Measurements from ENCODE around the gene ELOVL5.

Gene ELOVL5

DNA sequence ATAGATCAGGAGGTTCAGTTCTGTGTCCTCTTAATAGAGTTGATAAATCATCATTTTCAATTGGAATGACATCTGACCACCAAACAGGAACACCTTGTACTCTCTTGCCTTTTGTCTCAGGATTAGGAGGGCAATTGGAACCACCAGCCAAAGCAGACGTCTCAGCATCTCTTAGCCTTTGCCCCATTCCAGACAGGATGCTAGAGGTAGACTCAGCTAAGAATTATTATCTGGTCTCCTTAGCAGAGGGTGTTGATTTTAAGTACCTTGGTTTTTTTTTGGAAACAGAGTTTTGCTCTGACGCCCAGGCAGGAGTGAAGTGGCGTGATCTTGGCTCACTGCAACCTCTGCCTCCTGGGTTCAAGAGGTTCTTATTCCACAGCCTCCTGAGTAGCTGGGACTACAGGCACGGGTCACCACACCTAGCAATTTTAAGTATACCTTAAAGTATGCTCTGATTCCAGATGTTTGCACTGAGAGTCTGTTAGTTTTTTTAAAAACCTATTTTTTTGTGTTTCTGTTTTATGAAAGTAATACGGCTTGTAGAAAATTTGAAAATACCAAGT is 28.0 kb upstream of the ELOVL5 start:
- Histone ChIP-seq H3K27me3 (ENCODE audit: low read depth, low read length) (no peaks in the 10 kb centered on the region), H3K27ac (ENCODE audit: low read length) (no peak overlapping the region), H3K9me3 (ENCODE audit: control insufficient read depth in 1 of 2, low read length in 2 of 2) (no peaks in the 10 kb centered on the region), H3K4me3 (ENCODE audit: low read depth in 1 of 2, low read length in 2 of 2) (no peak overlapping the region), H3K36me3 (ENCODE audit: control insufficient read depth in 1 of 2, insufficient read depth in 2 of 2, low read length in 2 of 2) (no peaks in the 10 kb centered on the region), H3K4me1 (ENCODE audit: control insufficient read depth in 1 of 2, insufficient read depth in 2 of 2, low read length in 2 of 2) (no peaks in the 10 kb centered on the region)

DNA sequence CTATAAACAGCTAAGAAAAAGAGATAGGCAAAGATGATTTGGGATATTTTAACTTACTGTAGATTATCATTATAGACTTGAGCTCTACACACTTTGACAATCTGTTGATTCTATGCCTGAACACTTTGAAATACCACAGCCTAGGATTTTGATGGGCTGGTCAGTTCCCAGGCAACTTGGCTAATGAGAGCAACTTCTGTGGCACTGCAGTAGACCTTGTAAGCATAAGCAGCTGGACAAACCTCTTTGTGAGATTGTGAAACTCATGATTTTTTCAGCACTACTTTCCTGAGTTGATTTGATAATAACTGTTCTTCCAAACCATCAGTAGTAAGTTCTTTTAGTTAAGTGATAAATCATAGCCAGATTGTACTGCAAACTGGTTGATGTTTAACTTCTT is 27.1 kb upstream of the ELOVL5 start:
- no peaks in the 10 kb centered on the region for H3K36me3 ChIP-seq (ENCODE audit: control insufficient read depth in 1 of 2, insufficient read depth in 2 of 2, low read length in 2 of 2)
- H3K27ac ChIP-seq (ENCODE audit: low read length), result no peak overlapping the region
- H3K4me1 ChIP-seq (ENCODE audit: control insufficient read depth in 1 of 2, insufficient read depth in 2 of 2, low read length in 2 of 2), result no peaks in the 10 kb centered on the region
- no peaks in the 10 kb centered on the region for H3K27me3 ChIP-seq (ENCODE audit: low read depth, low read length)
- no peaks in the 10 kb centered on the region for H3K9me3 ChIP-seq (ENCODE audit: control insufficient read depth in 1 of 2, low read length in 2 of 2)
- H3K4me3 ChIP-seq (ENCODE audit: low read depth in 1 of 2, low read length in 2 of 2), result no peak overlapping the region

DNA sequence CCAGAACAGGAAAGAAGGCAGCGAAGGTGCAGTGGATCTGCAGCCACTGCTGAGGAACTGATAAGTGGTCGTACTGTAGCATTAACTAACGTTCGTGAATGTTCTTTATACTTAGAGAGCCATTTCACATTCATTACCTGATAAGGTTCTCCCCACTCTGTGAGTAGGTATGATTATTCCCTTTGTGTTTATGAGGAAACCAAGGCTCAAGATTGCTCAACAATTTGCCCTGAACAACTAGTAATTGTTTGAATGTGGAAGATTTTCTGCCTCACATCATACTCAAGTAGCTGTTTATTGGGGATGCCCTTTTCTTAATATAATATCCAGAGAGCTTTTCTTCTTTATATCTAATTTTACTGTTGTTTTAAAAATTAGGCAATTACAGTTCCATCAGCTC is 24.9 kb upstream of the ELOVL5 start:
- no peaks in the 10 kb centered on the region for H3K4me1 ChIP-seq (ENCODE audit: control insufficient read depth in 1 of 2, insufficient read depth in 2 of 2, low read length in 2 of 2)
- H3K9me3 ChIP-seq (ENCODE audit: control insufficient read depth in 1 of 2, low read length in 2 of 2), result no peaks in the 10 kb centered on the region
- no peaks in the 10 kb centered on the region for H3K36me3 ChIP-seq (ENCODE audit: control insufficient read depth in 1 of 2, insufficient read depth in 2 of 2, low read length in 2 of 2)
- H3K27me3 ChIP-seq (ENCODE audit: low read depth, low read length), result no peaks in the 10 kb centered on the region
- no peak overlapping the region for H3K4me3 ChIP-seq (ENCODE audit: low read depth in 1 of 2, low read length in 2 of 2)
- no peak overlapping the region for H3K27ac ChIP-seq (ENCODE audit: low read length)

DNA sequence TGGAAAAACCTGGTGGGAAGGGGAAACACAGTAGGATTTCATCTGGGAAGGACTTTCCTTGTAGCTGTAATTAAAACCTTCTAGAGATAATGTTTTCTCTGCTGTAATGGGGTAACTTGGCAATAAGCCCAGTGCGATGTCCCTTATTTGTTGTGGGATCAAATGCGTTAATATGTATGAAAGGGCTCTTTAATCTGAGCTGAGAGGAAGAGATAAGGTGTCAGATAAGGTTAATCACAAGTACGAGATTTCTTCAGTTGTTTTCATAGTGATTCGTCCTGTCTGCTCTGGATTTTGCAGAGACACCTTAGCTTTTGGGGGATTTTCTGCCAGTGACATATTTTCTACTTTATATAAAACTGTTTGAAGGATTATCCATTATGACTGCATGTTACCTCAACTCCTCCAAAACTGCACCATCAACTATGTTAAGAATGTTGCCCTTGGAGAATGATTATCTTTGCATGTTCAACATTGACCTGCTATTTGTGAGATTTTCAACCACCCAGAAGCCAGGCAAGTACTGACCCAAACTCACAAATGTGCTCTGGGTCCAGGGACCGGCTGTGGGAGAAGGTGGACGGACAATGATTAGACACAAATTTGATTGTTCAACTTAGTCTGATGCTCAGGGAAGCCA is 21.2 kb upstream of the ELOVL5 start:
- H3K4me3 ChIP-seq (ENCODE audit: low read depth in 1 of 2, low read length in 2 of 2), result no peak overlapping the region
- H3K27me3 ChIP-seq (ENCODE audit: low read depth, low read length), result no peaks in the 10 kb centered on the region
- H3K9me3 ChIP-seq (ENCODE audit: control insufficient read depth in 1 of 2, low read length in 2 of 2), result no peaks in the 10 kb centered on the region
- H3K4me1 ChIP-seq (ENCODE audit: control insufficient read depth in 1 of 2, insufficient read depth in 2 of 2, low read length in 2 of 2), result no peaks in the 10 kb centered on the region
- H3K36me3 ChIP-seq (ENCODE audit: control insufficient read depth in 1 of 2, insufficient read depth in 2 of 2, low read length in 2 of 2), result no peaks in the 10 kb centered on the region
- H3K27ac ChIP-seq (ENCODE audit: low read length), result no peak overlapping the region

GRCh38 chr6:53369051-53369450 is 20.3 kb upstream of the ELOVL5 start:
- Histone ChIP-seq H3K27ac (ENCODE audit: low read length) (no peak overlapping the region), H3K36me3 (ENCODE audit: control insufficient read depth in 1 of 2, insufficient read depth in 2 of 2, low read length in 2 of 2) (no peaks in the 10 kb centered on the region), H3K4me3 (ENCODE audit: low read depth in 1 of 2, low read length in 2 of 2) (no peak overlapping the region), H3K4me1 (ENCODE audit: control insufficient read depth in 1 of 2, insufficient read depth in 2 of 2, low read length in 2 of 2) (no peaks in the 10 kb centered on the region), H3K27me3 (ENCODE audit: low read depth, low read length) (no peaks in the 10 kb centered on the region), H3K9me3 (ENCODE audit: control insufficient read depth in 1 of 2, low read length in 2 of 2) (no peaks in the 10 kb centered on the region)

DNA sequence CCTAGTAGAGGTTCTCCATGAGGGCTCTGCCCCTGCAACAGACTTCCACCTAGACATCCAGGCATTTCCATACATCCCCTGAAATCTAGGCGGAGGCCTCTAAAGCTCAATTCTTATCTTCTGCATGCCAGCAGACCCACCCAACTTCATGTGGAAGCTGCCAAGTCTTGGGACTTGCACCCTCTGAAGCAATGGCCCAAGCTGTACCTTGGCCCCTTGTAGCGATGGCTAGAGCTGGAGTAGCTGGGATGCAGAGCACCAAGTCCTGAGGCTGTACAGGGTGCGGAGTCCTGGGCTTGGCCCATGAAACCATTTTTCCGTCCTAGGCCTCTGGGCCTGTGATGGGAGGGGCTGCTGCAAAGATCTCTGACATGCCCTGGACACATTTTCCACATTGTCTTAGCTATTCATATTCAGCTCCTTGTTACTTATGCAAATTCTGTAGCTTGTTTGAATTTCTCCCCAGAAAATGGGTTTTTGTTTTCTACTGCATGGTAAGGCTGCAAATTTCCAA is 17.4 kb upstream of the ELOVL5 start:
- no peaks in the 10 kb centered on the region for H3K9me3 ChIP-seq (ENCODE audit: control insufficient read depth in 1 of 2, low read length in 2 of 2)
- H3K4me1 ChIP-seq (ENCODE audit: control insufficient read depth in 1 of 2, insufficient read depth in 2 of 2, low read length in 2 of 2), result no peaks in the 10 kb centered on the region
- no peaks in the 10 kb centered on the region for H3K36me3 ChIP-seq (ENCODE audit: control insufficient read depth in 1 of 2, insufficient read depth in 2 of 2, low read length in 2 of 2)

DNA sequence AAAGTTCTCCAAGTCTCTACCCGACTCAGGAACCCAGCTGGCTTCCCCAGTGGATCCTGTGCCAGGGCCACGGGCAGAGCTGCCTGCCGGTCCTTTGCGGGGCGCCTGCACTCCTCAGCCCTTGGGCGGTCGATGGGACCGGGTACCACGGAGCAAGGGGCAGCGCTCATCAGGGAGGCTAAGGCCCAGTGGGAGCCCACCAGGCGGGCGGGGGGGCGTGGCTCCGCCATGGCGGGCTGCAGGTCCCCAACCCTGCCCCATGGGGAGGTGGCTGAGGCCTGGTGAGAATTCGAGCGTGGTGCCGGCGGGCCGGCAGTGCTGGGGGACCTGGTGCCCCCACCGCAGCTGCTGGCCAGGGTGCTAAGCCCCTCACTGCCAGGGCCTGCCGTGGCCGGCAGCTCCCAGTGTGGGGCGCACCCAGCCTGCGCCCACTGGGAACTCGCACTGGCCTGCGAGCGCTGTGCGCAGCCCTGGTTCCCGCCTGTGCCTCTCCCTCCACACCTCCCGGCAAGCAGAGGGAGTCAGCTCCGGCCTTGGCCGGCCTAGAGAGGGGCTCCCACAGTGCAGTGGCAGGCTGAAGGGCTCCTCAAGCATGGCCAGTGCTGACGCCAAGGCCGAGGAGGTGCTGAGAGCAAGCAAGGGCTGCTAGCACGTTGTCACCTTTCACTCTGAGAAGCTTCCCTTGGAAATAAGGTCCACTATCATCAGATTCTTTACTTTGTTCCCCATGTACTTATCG is 14.8 kb upstream of the ELOVL5 start:
- peaks cover 0 to 2% of the 10 kb centered on the region in 2 donors for H3K4me1 ChIP-seq (ENCODE audit: control insufficient read depth in 1 of 2, insufficient read depth in 2 of 2, low read length in 2 of 2)
- no peaks in the 10 kb centered on the region for H3K36me3 ChIP-seq (ENCODE audit: control insufficient read depth in 1 of 2, insufficient read depth in 2 of 2, low read length in 2 of 2)
- no peak overlapping the region for H3K27ac ChIP-seq (ENCODE audit: low read length)
- no peaks in the 10 kb centered on the region for H3K27me3 ChIP-seq (ENCODE audit: low read depth, low read length)
- no peaks in the 10 kb centered on the region for H3K9me3 ChIP-seq (ENCODE audit: control insufficient read depth in 1 of 2, low read length in 2 of 2)
- no peak overlapping the region for H3K4me3 ChIP-seq (ENCODE audit: low read depth in 1 of 2, low read length in 2 of 2)

More for the DNA sequence above, 17.4 kb upstream of the ELOVL5 start:
- H3K27me3 ChIP-seq (ENCODE audit: low read depth, low read length), result no peaks in the 10 kb centered on the region
- H3K27ac ChIP-seq (ENCODE audit: low read length), result no peak overlapping the region
- no peak overlapping the region for H3K4me3 ChIP-seq (ENCODE audit: low read depth in 1 of 2, low read length in 2 of 2)

- H3K4me3 ChIP-seq (ENCODE audit: low read depth in 1 of 2, low read length in 2 of 2), result no peak overlapping the region
- H3K36me3 ChIP-seq (ENCODE audit: control insufficient read depth in 1 of 2, insufficient read depth in 2 of 2, low read length in 2 of 2), result no peaks in the 10 kb centered on the region
- no peak overlapping the region for H3K27ac ChIP-seq (ENCODE audit: low read length)
- H3K27me3 ChIP-seq (ENCODE audit: low read depth, low read length), result no peaks in the 10 kb centered on the region
- H3K4me1 ChIP-seq (ENCODE audit: control insufficient read depth in 1 of 2, insufficient read depth in 2 of 2, low read length in 2 of 2), result peaks cover 0 to 5% of the 10 kb centered on the region in 2 donors
- H3K9me3 ChIP-seq (ENCODE audit: control insufficient read depth in 1 of 2, low read length in 2 of 2), result no peaks in the 10 kb centered on the region
Measured at GRCh38 chr6:53361549-53362031, 12.8 kb upstream of the ELOVL5 start.

GRCh38 chr6:53360093-53360912 is 11.6 kb upstream of the ELOVL5 start:
- H3K9me3 ChIP-seq (ENCODE audit: control insufficient read depth in 1 of 2, low read length in 2 of 2), result no peaks in the 10 kb centered on the region
- H3K4me3 ChIP-seq (ENCODE audit: low read depth in 1 of 2, low read length in 2 of 2), result peak overlapping the region; percentile 64 to 73
- H3K27me3 ChIP-seq (ENCODE audit: low read depth, low read length), result no peaks in the 10 kb centered on the region
- H3K4me1 ChIP-seq (ENCODE audit: control insufficient read depth in 1 of 2, insufficient read depth in 2 of 2, low read length in 2 of 2), result peaks cover 0 to 5% of the 10 kb centered on the region in 2 donors
- H3K36me3 ChIP-seq (ENCODE audit: control insufficient read depth in 1 of 2, insufficient read depth in 2 of 2, low read length in 2 of 2), result no peaks in the 10 kb centered on the region
- H3K27ac ChIP-seq (ENCODE audit: low read length), result peak overlapping the region; percentile 86

DNA sequence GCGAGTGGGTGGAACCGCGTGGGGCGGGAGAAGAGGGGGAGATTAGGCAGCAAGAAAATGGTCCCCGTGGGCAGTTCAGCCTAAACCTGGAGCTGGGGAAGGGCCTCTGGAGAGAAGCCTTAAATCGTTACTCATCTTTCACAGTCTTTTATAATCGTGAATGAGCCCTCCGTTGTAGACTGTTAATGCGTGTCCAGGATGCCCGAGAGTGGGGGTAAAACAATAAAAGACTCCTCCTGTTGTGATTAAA is 11.0 kb upstream of the ELOVL5 start:
- peaks cover 0 to 5% of the 10 kb centered on the region in 2 donors for H3K4me1 ChIP-seq (ENCODE audit: control insufficient read depth in 1 of 2, insufficient read depth in 2 of 2, low read length in 2 of 2)
- H3K27me3 ChIP-seq (ENCODE audit: low read depth, low read length), result no peaks in the 10 kb centered on the region
- H3K36me3 ChIP-seq (ENCODE audit: control insufficient read depth in 1 of 2, insufficient read depth in 2 of 2, low read length in 2 of 2), result no peaks in the 10 kb centered on the region
- peak overlapping the region; percentile 64 to 73 for H3K4me3 ChIP-seq (ENCODE audit: low read depth in 1 of 2, low read length in 2 of 2)
- H3K27ac ChIP-seq (ENCODE audit: low read length), result peak overlapping the region; percentile 86
- no peaks in the 10 kb centered on the region for H3K9me3 ChIP-seq (ENCODE audit: control insufficient read depth in 1 of 2, low read length in 2 of 2)
